Astrocyte (in vitro differentiated cells and primary cell): ENCODE data around the gene ELMO3. TPM values are rescaled to one million over a fixed set of nuclear protein-coding genes. Genes with fewer than 3 reads are reported as not detected.

Experiments used
- DNase-seq: peaks from one replicate; pipeline ENCODE4 v3.0.0-alpha.2; 2010; ENCODE audit warnings: low read depth
- FAIRE-seq: peaks from 2 replicates; lab custom pipeline; 2011; peaks lifted over from hg19 to GRCh38; lab: Jason Lieb, UNC
- H2AFZ ChIP-seq: 2 replicates; pipeline ENCODE4 v1.6.0; 2012; ENCODE audit warnings: low read depth, low read length, inconsistent platforms
- H3K27ac ChIP-seq: 2 replicates; pipeline ENCODE4 v1.5.1; 2011; ENCODE audit warnings: low read depth, low read length, inconsistent platforms
- H3K27me3 ChIP-seq: 2 replicates; pipeline ENCODE4 v1.6.0; 2011; ENCODE audit warnings: low read length, inconsistent platforms; ENCODE audit not compliant: insufficient read depth
- H3K36me3 ChIP-seq: 2 replicates; pipeline ENCODE4 v1.5.1; 2011; ENCODE audit warnings: low read length, inconsistent platforms; ENCODE audit not compliant: insufficient read depth
- H3K4me1 ChIP-seq: 2 replicates; pipeline ENCODE4 v1.5.1; 2011; ENCODE audit warnings: low read length, inconsistent platforms; ENCODE audit not compliant: insufficient read depth
- H3K4me2 ChIP-seq: 2 replicates; pipeline ENCODE4 v1.6.0; 2012; ENCODE audit warnings: low read length, inconsistent platforms
- H3K4me3 ChIP-seq: 2 replicates; pipeline ENCODE4 v1.5.1; 2011; ENCODE audit warnings: low read depth, mild to moderate bottlenecking, low read length, inconsistent platforms; ENCODE audit not compliant: insufficient read depth
- H3K79me2 ChIP-seq: 2 replicates; pipeline ENCODE4 v1.6.0; 2012; ENCODE audit warnings: mild to moderate bottlenecking, low read length, inconsistent platforms; ENCODE audit not compliant: insufficient read depth
- H3K9ac ChIP-seq: 2 replicates; pipeline ENCODE4 v1.6.0; 2012; ENCODE audit warnings: mild to moderate bottlenecking, low read length, inconsistent platforms
- H3K9me3 ChIP-seq: 2 replicates; pipeline ENCODE4 v1.5.1; 2012; ENCODE audit warnings: low read depth, mild to moderate bottlenecking, low read length, inconsistent platforms; ENCODE audit not compliant: insufficient read depth
- H4K20me1 ChIP-seq: 2 replicates; pipeline ENCODE4 v1.6.0; 2012; ENCODE audit warnings: low read length, inconsistent platforms; ENCODE audit not compliant: insufficient read depth
- H3K27ac Mint-ChIP-seq: one replicate; pipeline ENCODE4 v1.8.0; 2021; ENCODE audit warnings: mild to moderate bottlenecking, mixed read lengths; ENCODE audit not compliant: unreplicated experiment
- H3K27me3 Mint-ChIP-seq: one replicate; pipeline ENCODE4 v1.8.0; 2021; ENCODE audit warnings: low read depth, mixed read lengths; ENCODE audit not compliant: unreplicated experiment
- H3K36me3 Mint-ChIP-seq: one replicate; pipeline ENCODE4 v1.8.0; 2021; ENCODE audit warnings: low read depth, mixed read lengths; ENCODE audit not compliant: unreplicated experiment
- H3K4me1 Mint-ChIP-seq: one replicate; pipeline ENCODE4 v1.8.0; 2021; ENCODE audit warnings: low read depth, mixed read lengths; ENCODE audit not compliant: unreplicated experiment
- H3K4me3 Mint-ChIP-seq: one replicate; pipeline ENCODE4 v1.8.0; 2021; ENCODE audit warnings: mild to moderate bottlenecking, moderate library complexity, mixed read lengths; ENCODE audit not compliant: unreplicated experiment
- H3K9me3 Mint-ChIP-seq: one replicate; pipeline ENCODE4 v1.8.0; 2021; ENCODE audit warnings: mild to moderate bottlenecking, mixed read lengths; ENCODE audit not compliant: unreplicated experiment
- EZH2 ChIP-seq: IDR thresholded peaks from 2 replicates; pipeline ENCODE4 v1.6.1; 2012; ENCODE audit warnings: mild to moderate bottlenecking, low read length, inconsistent platforms; ENCODE audit not compliant: insufficient read depth
- total RNA-seq: library from RNA; stranded (reverse); gene quantifications from 2 replicates; pipeline ENCODE4 v1.2.1, GENCODE V29; 2021
- TF ChIP-seq, protein P1 (sequence below): IDR thresholded peaks from 2 replicates; pipeline ENCODE4 v1.5.1; 2011; ENCODE audit warnings: low read depth, mild to moderate bottlenecking, inconsistent platforms, low read length, moderate library complexity; ENCODE audit not compliant: insufficient read depth

ELMO3 gene
- total RNA-seq, 1 donor from 2014 or later = 1.4 TPM

DNA sequence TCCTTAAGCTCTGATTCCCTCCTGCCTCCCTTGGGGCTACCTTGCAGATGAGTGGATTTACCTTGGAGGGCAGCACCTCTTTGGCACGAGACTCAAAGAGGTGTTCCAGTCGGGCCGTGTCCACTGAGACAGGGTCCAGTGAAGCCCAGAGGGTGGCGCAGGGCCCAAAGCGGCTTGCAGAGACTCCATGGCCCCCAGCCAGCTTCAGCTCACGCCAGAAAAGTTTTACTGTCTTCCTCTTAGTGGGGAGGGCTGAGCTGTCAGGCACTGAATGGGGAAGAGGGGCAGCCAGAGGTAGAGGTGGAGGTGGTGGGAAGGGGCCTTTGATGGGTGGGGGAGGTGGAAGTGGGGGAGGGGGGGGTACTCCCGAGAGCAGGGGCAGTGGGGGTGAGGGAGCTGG is 34.7 kb downstream of the ELMO3 start:
- no peak overlapping the region for H2AFZ ChIP-seq
- peaks cover 21% of the 10 kb centered on the region for H4K20me1 ChIP-seq
- H3K36me3 Mint-ChIP-seq = peaks cover 31% of the 10 kb centered on the region
- H3K4me3 ChIP-seq = no peak overlapping the region
- no peaks in the 10 kb centered on the region for H3K9me3 Mint-ChIP-seq
- FAIRE-seq = no peak
- no peak for DNase-seq
- H3K27ac Mint-ChIP-seq = no peak overlapping the region
- H3K4me1 Mint-ChIP-seq = peaks cover 7% of the 10 kb centered on the region
- H3K79me2 ChIP-seq = peaks cover 26% of the 10 kb centered on the region
- no peaks in the 10 kb centered on the region for H3K9me3 ChIP-seq
- no peak overlapping the region for H3K4me3 Mint-ChIP-seq
- H3K36me3 ChIP-seq = peaks cover 44% of the 10 kb centered on the region
- no peaks in the 10 kb centered on the region for H3K4me1 ChIP-seq
- H3K9ac ChIP-seq = no peak overlapping the region
- no peak overlapping the region for H3K27ac ChIP-seq
- TF ChIP-seq, protein P1, sequence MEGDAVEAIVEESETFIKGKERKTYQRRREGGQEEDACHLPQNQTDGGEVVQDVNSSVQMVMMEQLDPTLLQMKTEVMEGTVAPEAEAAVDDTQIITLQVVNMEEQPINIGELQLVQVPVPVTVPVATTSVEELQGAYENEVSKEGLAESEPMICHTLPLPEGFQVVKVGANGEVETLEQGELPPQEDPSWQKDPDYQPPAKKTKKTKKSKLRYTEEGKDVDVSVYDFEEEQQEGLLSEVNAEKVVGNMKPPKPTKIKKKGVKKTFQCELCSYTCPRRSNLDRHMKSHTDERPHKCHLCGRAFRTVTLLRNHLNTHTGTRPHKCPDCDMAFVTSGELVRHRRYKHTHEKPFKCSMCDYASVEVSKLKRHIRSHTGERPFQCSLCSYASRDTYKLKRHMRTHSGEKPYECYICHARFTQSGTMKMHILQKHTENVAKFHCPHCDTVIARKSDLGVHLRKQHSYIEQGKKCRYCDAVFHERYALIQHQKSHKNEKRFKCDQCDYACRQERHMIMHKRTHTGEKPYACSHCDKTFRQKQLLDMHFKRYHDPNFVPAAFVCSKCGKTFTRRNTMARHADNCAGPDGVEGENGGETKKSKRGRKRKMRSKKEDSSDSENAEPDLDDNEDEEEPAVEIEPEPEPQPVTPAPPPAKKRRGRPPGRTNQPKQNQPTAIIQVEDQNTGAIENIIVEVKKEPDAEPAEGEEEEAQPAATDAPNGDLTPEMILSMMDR = no peak
- TF ChIP-seq EZH2 = no peak
- H3K27me3 ChIP-seq = no peaks in the 10 kb centered on the region
- no peaks in the 10 kb centered on the region for H3K27me3 Mint-ChIP-seq
- H3K4me2 ChIP-seq = no peak overlapping the region

DNA sequence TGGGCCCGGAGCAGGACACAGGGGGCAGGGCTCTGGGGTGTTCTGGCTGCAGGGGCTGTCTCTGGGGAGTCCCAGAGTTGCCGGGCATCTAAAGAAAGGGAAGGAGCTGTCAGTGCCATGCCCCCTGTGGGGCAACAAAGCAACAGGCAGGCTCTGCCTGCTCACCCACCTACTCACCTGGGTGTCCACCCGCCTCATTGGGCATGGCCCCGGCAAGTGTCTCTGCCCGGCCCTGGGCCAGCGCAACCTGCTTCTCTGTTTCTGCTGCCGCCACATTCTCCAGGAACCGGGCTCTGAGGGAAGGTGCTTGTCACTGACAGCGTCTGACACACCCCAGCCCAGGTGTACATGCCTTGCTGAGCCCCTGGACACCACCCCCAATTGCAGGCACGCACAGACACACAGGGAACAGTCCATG is 35.3 kb downstream of the ELMO3 start:
- H3K79me2 ChIP-seq = peaks cover 25% of the 10 kb centered on the region
- peaks cover 42% of the 10 kb centered on the region for H3K36me3 ChIP-seq
- H3K27me3 ChIP-seq = no peaks in the 10 kb centered on the region
- Mint-ChIP-seq H3K4me1 (peaks cover 7% of the 10 kb centered on the region), H3K36me3 (peaks cover 33% of the 10 kb centered on the region), H3K4me3 (no peak overlapping the region), H3K27me3 (no peaks in the 10 kb centered on the region), H3K27ac (peak overlapping the region; percentile 75), H3K9me3 (no peaks in the 10 kb centered on the region)
- DNase-seq = no peak
- no peak overlapping the region for H3K4me2 ChIP-seq
- H3K4me3 ChIP-seq = no peak overlapping the region
- no peak for FAIRE-seq
- no peak overlapping the region for H2AFZ ChIP-seq
- H3K9me3 ChIP-seq = no peaks in the 10 kb centered on the region
- H3K4me1 ChIP-seq = no peaks in the 10 kb centered on the region
- H4K20me1 ChIP-seq = peaks cover 16% of the 10 kb centered on the region
- H3K27ac ChIP-seq = no peak overlapping the region
- H3K9ac ChIP-seq = no peak overlapping the region
- TF ChIP-seq, protein P1 = no peak
- TF ChIP-seq EZH2 = no peak

DNA sequence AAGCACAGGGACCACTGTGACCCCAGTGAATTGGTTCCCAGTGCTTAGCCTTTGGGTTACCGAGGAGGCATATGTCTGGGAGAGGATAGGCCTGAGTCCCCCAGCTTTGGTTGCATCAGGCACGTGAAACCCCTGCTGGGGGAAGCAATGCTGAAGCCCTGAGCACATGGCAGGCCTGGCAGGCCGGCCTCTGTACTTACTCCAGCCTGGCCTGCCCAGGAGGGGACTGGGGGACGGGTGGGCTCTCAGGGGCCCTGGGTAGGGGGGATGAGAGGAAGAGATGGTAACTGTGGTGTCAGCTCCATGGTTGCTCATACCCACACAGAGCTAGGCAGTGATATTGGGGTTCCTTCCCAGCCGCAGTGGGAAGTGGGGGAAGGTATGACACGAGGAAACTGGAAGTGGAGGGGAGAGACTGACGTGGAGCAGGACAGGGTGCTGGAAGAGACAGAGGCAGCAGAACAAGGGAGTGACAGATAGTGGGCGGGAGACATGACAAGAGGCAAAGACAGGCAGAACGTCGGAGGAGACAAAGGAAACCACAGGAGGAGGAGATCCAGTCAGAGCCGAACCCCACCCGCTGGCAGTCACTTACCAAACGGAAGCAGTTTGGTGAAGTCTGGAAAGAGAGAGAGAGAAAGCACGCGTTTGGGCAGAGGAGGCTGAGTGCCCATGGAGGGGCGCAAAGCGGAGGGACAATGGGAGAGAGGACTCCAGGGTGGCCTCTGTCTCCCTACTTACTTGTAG is 37.1 kb downstream of the ELMO3 start:
- H3K27me3 ChIP-seq = no peaks in the 10 kb centered on the region
- H3K4me3 ChIP-seq = no peak overlapping the region
- no peak overlapping the region for H2AFZ ChIP-seq
- FAIRE-seq (no peak), DNase-seq (no peak)
- H3K9me3 ChIP-seq = no peaks in the 10 kb centered on the region
- Mint-ChIP-seq H3K27me3 (no peaks in the 10 kb centered on the region), H3K4me3 (peak overlapping the region; percentile 43), H3K27ac (peak overlapping the region; percentile 53), H3K9me3 (no peaks in the 10 kb centered on the region), H3K4me1 (peaks cover 18% of the 10 kb centered on the region), H3K36me3 (peaks cover 33% of the 10 kb centered on the region)
- H3K36me3 ChIP-seq = peaks cover 37% of the 10 kb centered on the region
- no peak overlapping the region for H3K9ac ChIP-seq
- H3K4me1 ChIP-seq = peaks cover 7% of the 10 kb centered on the region
- no peak for TF ChIP-seq EZH2
- TF ChIP-seq, protein P1 = no peak
- H3K79me2 ChIP-seq = peaks cover 27% of the 10 kb centered on the region
- no peak overlapping the region for H3K27ac ChIP-seq
- no peak overlapping the region for H3K4me2 ChIP-seq
- H4K20me1 ChIP-seq = peaks cover 4% of the 10 kb centered on the region
